SK-N-SH (cell line): Measurements from ENCODE around the gene ZNF764. TPM values are rescaled to one million over a fixed set of nuclear protein-coding genes. Genes with fewer than 3 reads are reported as not detected.

ENCODE experiments used
- CTCF ChIA-PET: fragments of 300-600, 350-600 bp; formaldehyde crosslinking; extraction: SDS; loops from one replicate; lab custom pipeline; 2021; lab: Yijun Ruan, JAX
- POLR2A ChIA-PET: fragments of 350-600 bp; sonication (Branson Sonifier 250); formaldehyde crosslinking; extraction: SDS; loops from one replicate; lab custom pipeline; 2020; ENCODE audit warnings: antibody characterized with exemption, inconsistent platforms; lab: Yijun Ruan, JAX
- DNase-seq: peaks from one replicate; pipeline ENCODE4 v3.0.0; 2012
- H2AFZ ChIP-seq: fragments of 200-600 bp; sonication (generic); 2 replicates; pipeline ENCODE4 v1.8.1; 2016; ENCODE audit warnings: antibody characterized with exemption, mild to moderate bottlenecking, low read depth
- H3F3A ChIP-seq: fragments of 200-600 bp; sonication (generic); replicated peaks from 2 replicates; pipeline ENCODE3; 2016; ENCODE audit warnings: antibody characterized with exemption, mild to moderate bottlenecking; ENCODE audit not compliant: insufficient read depth
- H3K27ac ChIP-seq, 2 experiments: fragments of 200-500 bp in 1 of 2; fragments of 200-600 bp in 1 of 2; sonication (Bioruptor generic) in 1 of 2; sonication (generic), shearing (Covaris generic) in 1 of 2; 2 replicates each; pipeline versions ENCODE4 v1.5.1 to v1.6.1; 2014 to 2016; ENCODE audit warnings: low read depth in 2 of 2, inconsistent platforms in 1 of 2, low read length in 1 of 2, mild to moderate bottlenecking in 1 of 2, mixed read lengths in 1 of 2
- H3K27me3 ChIP-seq: fragments of 200-600 bp; sonication (generic), shearing (Covaris generic); 2 replicates; pipeline ENCODE4 v1.6.1; 2016; ENCODE audit warnings: mixed run types; ENCODE audit not compliant: insufficient read depth
- H3K36me3 ChIP-seq, 2 experiments: fragments of 200-500 bp in 1 of 2; fragments of 200-600 bp in 1 of 2; sonication (Bioruptor generic) in 1 of 2; sonication (generic) in 1 of 2; replicated peaks in 1 of 2; 2 replicates each; pipeline versions ENCODE3 to v1.5.1; 2014 to 2016; ENCODE audit warnings: low read length in 1 of 2, mild to moderate bottlenecking in 1 of 2; ENCODE audit not compliant: insufficient read depth in 2 of 2, control insufficient read depth in 1 of 2
- H3K4me1 ChIP-seq, 2 experiments: fragments of 200-500 bp in 1 of 2; fragments of 200-600 bp in 1 of 2; sonication (Bioruptor generic) in 1 of 2; sonication (generic), shearing (Covaris generic) in 1 of 2; 2 replicates each; pipeline versions ENCODE4 v1.5.1 to v1.6.1; 2014 to 2016; ENCODE audit warnings: low read depth in 1 of 2, low read length in 1 of 2, mixed run types in 1 of 2; ENCODE audit not compliant: insufficient read depth in 2 of 2, control insufficient read depth in 1 of 2
- H3K4me2 ChIP-seq: fragments of 200-600 bp; sonication (generic), shearing (Covaris generic); 2 replicates; pipeline ENCODE4 v1.6.1; 2017; ENCODE audit warnings: mixed run types
- H3K4me3 ChIP-seq, 2 experiments: fragments of 200-500 bp in 1 of 2; fragments of 200-600 bp in 1 of 2; sonication (Bioruptor generic) in 1 of 2; sonication (generic), shearing (Covaris generic) in 1 of 2; 2 replicates each; pipeline versions ENCODE4 v1.5.1 to v1.8.1; 2014 to 2016; ENCODE audit warnings: low read depth in 2 of 2, inconsistent platforms in 1 of 2, low read length in 1 of 2, mild to moderate bottlenecking in 1 of 2, mixed read lengths in 1 of 2, moderate library complexity in 1 of 2
- H3K79me2 ChIP-seq: fragments of 200-600 bp; sonication (generic); 2 replicates; pipeline ENCODE4 v1.8.1; 2017; ENCODE audit warnings: mild to moderate bottlenecking; ENCODE audit not compliant: insufficient read depth
- H3K9ac ChIP-seq: fragments of 200-600 bp; sonication (generic); 2 replicates; pipeline ENCODE4 v1.6.1; 2017; ENCODE audit warnings: mixed run types
- H3K9me2 ChIP-seq: fragments of 200-600 bp; sonication (generic); 2 replicates; pipeline ENCODE4 v1.6.1; 2017; ENCODE audit warnings: mixed run types
- H3K9me3 ChIP-seq: fragments of 200-600 bp; sonication (generic); 2 replicates; pipeline ENCODE4 v1.6.1; 2017; ENCODE audit warnings: mixed run types, mild to moderate bottlenecking, moderate library complexity
- H4K20me1 ChIP-seq: fragments of 200-600 bp; sonication (generic); 2 replicates; pipeline ENCODE4 v1.6.1; 2017; ENCODE audit warnings: mild to moderate bottlenecking, mixed run types; ENCODE audit not compliant: insufficient read depth
- EZH2phosphoT487 ChIP-seq: fragments of 200-600 bp; sonication (generic); IDR thresholded peaks from 2 replicates; pipeline ENCODE4 v1.6.1; 2017; ENCODE audit warnings: low read depth, mixed run types, mild to moderate bottlenecking, antibody characterized with exemption, moderate library complexity, borderline replicate concordance
- FOXJ3 ChIP-seq: sonication (generic); formaldehyde crosslinking; IDR thresholded peaks from 2 replicates; pipeline ENCODE4 v1.5.1; 2020; ENCODE audit warnings: mild to moderate bottlenecking, missing genetic modification reagents
- GATA2 ChIP-seq: sonication (generic); formaldehyde crosslinking; IDR thresholded peaks from 2 replicates; pipeline ENCODE4 v1.5.0; 2020; ENCODE audit warnings: mild to moderate bottlenecking, missing genetic modification reagents
- MEF2A ChIP-seq: IDR thresholded peaks from 2 replicates; pipeline ENCODE4 v1.4.0; 2012; ENCODE audit warnings: low read depth, borderline replicate concordance
- NFIC ChIP-seq: IDR thresholded peaks from 2 replicates; pipeline ENCODE4 v1.4.0; 2012; ENCODE audit warnings: borderline replicate concordance
- NRF1 ChIP-seq: IDR thresholded peaks from 2 replicates; pipeline ENCODE4 v1.6.1; 2012; ENCODE audit warnings: low read depth, mild to moderate bottlenecking, low read length
- POLR2AphosphoS5 ChIP-seq: IDR thresholded peaks from 2 replicates; pipeline ENCODE4 v1.6.1; 2012; ENCODE audit warnings: low read depth, low read length
- RFX5 ChIP-seq: IDR thresholded peaks from 2 replicates; pipeline ENCODE4 v1.6.1; 2012; ENCODE audit warnings: mild to moderate bottlenecking, improper control_type of control experiment, low read length
- RXRA ChIP-seq: IDR thresholded peaks from 2 replicates; pipeline ENCODE4 v1.4.0; 2012; ENCODE audit warnings: low read depth, mild to moderate bottlenecking, borderline replicate concordance
- SIN3A ChIP-seq: IDR thresholded peaks from 2 replicates; pipeline ENCODE4 v1.6.1; 2012; ENCODE audit warnings: low read depth, mild to moderate bottlenecking, low read length, moderate library complexity, borderline replicate concordance
- SMC3 ChIP-seq: IDR thresholded peaks from 2 replicates; pipeline ENCODE4 v1.6.1; 2012; ENCODE audit warnings: low read depth, low read length, improper control_type of control experiment
- TCF12 ChIP-seq: IDR thresholded peaks from 2 replicates; pipeline ENCODE4 v1.4.0; 2012
- YY1 ChIP-seq: IDR thresholded peaks from 2 replicates; pipeline ENCODE4 v1.4.0; 2012; ENCODE audit warnings: low read depth, mild to moderate bottlenecking
- WGBS: methylation state at CpG from one replicate; pipeline ENCODE4 v1.1.6; 2017; ENCODE audit warnings: low lambda C conversion rate; 5-methylcytosine and 5-hydroxymethylcytosine counted together
- polyA plus RNA-seq, 3 experiments: library from polyadenylated mRNA; depleted of rRNA; stranded (reverse); fragments of >200 nt; gene quantifications; 2 replicates each; pipeline ENCODE4 v1.2.3, GENCODE V29; 2012
- TF ChIP-seq, protein P1 (sequence below): fragments of 150-350 bp; IDR thresholded peaks from 2 replicates; pipeline ENCODE4 v1.6.1; 2017; ENCODE audit warnings: antibody characterized with exemption, low read length, low read depth, borderline replicate concordance
- TF ChIP-seq, protein P2 (sequence below): IDR thresholded peaks from 2 replicates; pipeline ENCODE4 v1.6.1; 2012; ENCODE audit warnings: mild to moderate bottlenecking, low read depth, low read length, moderate library complexity
- TF ChIP-seq, protein P3 (sequence below): IDR thresholded peaks from 2 replicates; pipeline ENCODE4 v1.4.0; 2012; ENCODE audit warnings: low read depth, borderline replicate concordance
- TF ChIP-seq, protein P4 (sequence below): fragments of 200-600 bp; sonication (generic); IDR thresholded peaks from 2 replicates; pipeline ENCODE4 v1.6.1; 2017; ENCODE audit warnings: antibody characterized with exemption, mild to moderate bottlenecking, moderate library complexity

Gene ZNF764
- polyA plus RNA-seq, 1 of the 3 experiments (the other 2 are of a cell fraction): 2.8 TPM

DNA sequence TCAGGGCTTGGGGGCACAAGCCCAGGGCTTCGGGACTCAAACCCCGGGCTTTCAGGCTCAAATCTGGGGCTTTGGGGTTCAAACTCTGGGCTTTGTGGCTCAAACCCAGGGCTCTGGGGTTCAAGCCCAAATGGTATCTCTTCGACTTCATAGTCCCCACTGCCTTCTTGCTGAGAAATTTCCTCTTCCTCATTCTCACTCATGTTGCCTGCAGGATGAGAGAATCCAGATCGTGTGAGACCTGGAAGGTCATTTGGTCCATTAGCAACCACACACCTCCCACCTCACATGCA is 32.4 kb downstream of the ZNF764 start (continued):
- TF ChIP-seq, protein P1, sequence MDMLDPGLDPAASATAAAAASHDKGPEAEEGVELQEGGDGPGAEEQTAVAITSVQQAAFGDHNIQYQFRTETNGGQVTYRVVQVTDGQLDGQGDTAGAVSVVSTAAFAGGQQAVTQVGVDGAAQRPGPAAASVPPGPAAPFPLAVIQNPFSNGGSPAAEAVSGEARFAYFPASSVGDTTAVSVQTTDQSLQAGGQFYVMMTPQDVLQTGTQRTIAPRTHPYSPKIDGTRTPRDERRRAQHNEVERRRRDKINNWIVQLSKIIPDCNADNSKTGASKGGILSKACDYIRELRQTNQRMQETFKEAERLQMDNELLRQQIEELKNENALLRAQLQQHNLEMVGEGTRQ: no peak
- no peak for TF ChIP-seq SMC3
- TF ChIP-seq RFX5: no peak
- no peak for TF ChIP-seq NRF1
- no peak for TF ChIP-seq RXRA
- no peak for TF ChIP-seq MEF2A
- TF ChIP-seq YY1: no peak
- no peak for TF ChIP-seq TCF12
- TF ChIP-seq, protein P2, sequence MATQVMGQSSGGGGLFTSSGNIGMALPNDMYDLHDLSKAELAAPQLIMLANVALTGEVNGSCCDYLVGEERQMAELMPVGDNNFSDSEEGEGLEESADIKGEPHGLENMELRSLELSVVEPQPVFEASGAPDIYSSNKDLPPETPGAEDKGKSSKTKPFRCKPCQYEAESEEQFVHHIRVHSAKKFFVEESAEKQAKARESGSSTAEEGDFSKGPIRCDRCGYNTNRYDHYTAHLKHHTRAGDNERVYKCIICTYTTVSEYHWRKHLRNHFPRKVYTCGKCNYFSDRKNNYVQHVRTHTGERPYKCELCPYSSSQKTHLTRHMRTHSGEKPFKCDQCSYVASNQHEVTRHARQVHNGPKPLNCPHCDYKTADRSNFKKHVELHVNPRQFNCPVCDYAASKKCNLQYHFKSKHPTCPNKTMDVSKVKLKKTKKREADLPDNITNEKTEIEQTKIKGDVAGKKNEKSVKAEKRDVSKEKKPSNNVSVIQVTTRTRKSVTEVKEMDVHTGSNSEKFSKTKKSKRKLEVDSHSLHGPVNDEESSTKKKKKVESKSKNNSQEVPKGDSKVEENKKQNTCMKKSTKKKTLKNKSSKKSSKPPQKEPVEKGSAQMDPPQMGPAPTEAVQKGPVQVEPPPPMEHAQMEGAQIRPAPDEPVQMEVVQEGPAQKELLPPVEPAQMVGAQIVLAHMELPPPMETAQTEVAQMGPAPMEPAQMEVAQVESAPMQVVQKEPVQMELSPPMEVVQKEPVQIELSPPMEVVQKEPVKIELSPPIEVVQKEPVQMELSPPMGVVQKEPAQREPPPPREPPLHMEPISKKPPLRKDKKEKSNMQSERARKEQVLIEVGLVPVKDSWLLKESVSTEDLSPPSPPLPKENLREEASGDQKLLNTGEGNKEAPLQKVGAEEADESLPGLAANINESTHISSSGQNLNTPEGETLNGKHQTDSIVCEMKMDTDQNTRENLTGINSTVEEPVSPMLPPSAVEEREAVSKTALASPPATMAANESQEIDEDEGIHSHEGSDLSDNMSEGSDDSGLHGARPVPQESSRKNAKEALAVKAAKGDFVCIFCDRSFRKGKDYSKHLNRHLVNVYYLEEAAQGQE: no peak
- no peak for TF ChIP-seq SIN3A

DNA sequence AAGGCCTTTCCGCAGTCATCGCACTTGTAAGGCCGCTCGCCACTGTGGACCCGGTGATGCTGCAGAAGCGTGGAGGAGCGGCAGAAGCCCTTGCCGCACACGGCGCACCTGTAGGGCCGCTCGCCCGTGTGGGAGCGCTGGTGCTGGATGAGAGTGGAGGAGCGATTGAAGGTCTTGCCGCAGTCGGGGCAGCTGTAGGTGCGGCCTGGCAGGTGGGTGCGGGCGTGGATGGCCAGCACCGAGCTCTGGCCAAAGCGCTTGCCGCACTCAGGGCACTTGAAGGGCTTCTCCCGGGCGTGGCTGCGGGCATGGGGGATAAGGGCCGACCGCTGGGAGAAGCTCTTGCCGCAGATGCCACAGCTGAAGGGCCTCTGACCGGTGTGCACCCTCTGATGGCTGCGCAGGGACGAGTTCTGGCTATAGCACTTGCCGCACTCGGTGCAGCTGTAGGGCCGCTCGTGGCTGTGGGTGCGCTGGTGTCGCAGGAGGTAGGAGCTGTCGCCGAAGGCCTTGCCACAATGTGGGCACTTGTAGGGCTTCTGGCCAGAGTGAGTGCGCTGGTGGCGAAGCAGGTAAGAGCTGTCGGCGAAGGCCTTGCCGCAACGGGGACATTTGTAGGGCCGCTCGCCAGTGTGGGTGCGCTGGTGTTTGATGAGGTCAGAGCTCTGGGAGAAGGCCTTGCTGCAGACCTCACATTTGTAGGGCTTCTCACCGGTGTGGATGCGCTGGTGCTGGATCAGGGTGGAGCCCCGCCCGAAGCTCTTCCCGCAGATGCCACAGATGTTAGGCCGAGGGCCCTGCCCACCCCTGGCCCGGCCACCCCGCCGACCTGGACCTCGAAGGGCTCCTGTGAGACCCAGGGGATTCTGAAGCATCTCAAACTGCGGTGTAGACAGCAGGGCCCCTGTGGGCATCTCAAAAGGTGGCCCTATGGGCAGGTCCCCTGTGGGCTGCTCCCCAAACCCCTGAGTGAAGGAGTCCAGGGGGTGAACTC is 33.3 kb downstream of the ZNF764 start:
- POLR2A ChIA-PET: interaction anchor here (0.6 to 2.1 kb wide), 6 partner anchors 9 to 94 kb away, joined by 3 to 5 read pairs (median 3); no protein-coding TSS in a partner anchor
- Histone ChIP-seq H3K4me1 (peaks cover 6 to 11% of the 10 kb centered on the region in 2 experiments; a peak in 3 of 4 replicates), H3K9ac (no peak overlapping the region), H3K36me3 (peaks cover 0 to 6% of the 10 kb centered on the region in 2 experiments), H4K20me1 (no peaks in the 10 kb centered on the region), H3K27ac (no peak overlapping the region), H3F3A (no peaks in the 10 kb centered on the region), H3K9me3 (no peaks in the 10 kb centered on the region), H2AFZ (no peak overlapping the region), H3K79me2 (no peaks in the 10 kb centered on the region), H3K4me3 (no peak overlapping the region), H3K9me2 (no peaks in the 10 kb centered on the region), H3K4me2 (peak overlapping the region; percentile 83; the same call in 1 of the 2 replicates), H3K27me3 (no peaks in the 10 kb centered on the region)
- 95% methylated on average over 30 of the region's 60 CpGs for WGBS
- peak; percentile 28 for DNase-seq
- CTCF ChIA-PET: interaction anchor here (0.9 to 2.5 kb wide), 6 partner anchors 10 to 95 kb away, joined by 3 to 15 read pairs (median 5); partner anchors contain the start of genes DCTPP1 and ZNF747
- TF ChIP-seq, protein P2: no peak
- no peak for TF ChIP-seq EZH2phosphoT487
- TF ChIP-seq POLR2AphosphoS5: no peak
- TF ChIP-seq, protein P3, sequence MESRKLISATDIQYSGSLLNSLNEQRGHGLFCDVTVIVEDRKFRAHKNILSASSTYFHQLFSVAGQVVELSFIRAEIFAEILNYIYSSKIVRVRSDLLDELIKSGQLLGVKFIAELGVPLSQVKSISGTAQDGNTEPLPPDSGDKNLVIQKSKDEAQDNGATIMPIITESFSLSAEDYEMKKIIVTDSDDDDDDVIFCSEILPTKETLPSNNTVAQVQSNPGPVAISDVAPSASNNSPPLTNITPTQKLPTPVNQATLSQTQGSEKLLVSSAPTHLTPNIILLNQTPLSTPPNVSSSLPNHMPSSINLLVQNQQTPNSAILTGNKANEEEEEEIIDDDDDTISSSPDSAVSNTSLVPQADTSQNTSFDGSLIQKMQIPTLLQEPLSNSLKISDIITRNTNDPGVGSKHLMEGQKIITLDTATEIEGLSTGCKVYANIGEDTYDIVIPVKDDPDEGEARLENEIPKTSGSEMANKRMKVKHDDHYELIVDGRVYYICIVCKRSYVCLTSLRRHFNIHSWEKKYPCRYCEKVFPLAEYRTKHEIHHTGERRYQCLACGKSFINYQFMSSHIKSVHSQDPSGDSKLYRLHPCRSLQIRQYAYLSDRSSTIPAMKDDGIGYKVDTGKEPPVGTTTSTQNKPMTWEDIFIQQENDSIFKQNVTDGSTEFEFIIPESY: no peak
- TF ChIP-seq, protein P4, sequence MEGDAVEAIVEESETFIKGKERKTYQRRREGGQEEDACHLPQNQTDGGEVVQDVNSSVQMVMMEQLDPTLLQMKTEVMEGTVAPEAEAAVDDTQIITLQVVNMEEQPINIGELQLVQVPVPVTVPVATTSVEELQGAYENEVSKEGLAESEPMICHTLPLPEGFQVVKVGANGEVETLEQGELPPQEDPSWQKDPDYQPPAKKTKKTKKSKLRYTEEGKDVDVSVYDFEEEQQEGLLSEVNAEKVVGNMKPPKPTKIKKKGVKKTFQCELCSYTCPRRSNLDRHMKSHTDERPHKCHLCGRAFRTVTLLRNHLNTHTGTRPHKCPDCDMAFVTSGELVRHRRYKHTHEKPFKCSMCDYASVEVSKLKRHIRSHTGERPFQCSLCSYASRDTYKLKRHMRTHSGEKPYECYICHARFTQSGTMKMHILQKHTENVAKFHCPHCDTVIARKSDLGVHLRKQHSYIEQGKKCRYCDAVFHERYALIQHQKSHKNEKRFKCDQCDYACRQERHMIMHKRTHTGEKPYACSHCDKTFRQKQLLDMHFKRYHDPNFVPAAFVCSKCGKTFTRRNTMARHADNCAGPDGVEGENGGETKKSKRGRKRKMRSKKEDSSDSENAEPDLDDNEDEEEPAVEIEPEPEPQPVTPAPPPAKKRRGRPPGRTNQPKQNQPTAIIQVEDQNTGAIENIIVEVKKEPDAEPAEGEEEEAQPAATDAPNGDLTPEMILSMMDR: no peak
- TF ChIP-seq GATA2 (CRISPR knock-in tag): no peak
- no peak for TF ChIP-seq FOXJ3 (CRISPR knock-in tag)
- TF ChIP-seq NFIC: no peak
